GM10847 (cell line): Measurements from ENCODE around the gene MAFB.

Experiments
- POLR2A ChIP-seq: IDR thresholded peaks from 2 replicates; pipeline ENCODE4 v1.6.1; 2011; ENCODE audit not compliant: insufficient read length; ENCODE audit errors: extremely low read depth

MAFB gene

GRCh38 chr20:40689100-40689942, at the start of gene MAFB:
TSS of gene MAFB (minus strand) at chr20:40689236. CDS start at chr20:40688850, 386 bp downstream.
- no peak for TF ChIP-seq POLR2A

- no peak for TF ChIP-seq POLR2A
Measured at GRCh38 chr20:40728996-40729395, 40.0 kb upstream of the MAFB start.

GRCh38 chr20:40728470-40728869, 39.4 kb upstream of the MAFB start:
- TF ChIP-seq POLR2A: no peak

- no peak for TF ChIP-seq POLR2A
Measured at GRCh38 chr20:40727960-40728359, 38.9 kb upstream of the MAFB start.

- TF ChIP-seq POLR2A: no peak
Measured at GRCh38 chr20:40726776-40727175, 37.7 kb upstream of the MAFB start.

- no peak for TF ChIP-seq POLR2A
Measured at GRCh38 chr20:40724566-40724965, 35.5 kb upstream of the MAFB start.

GRCh38 chr20:40720826-40721225, 31.8 kb upstream of the MAFB start:
- no peak for TF ChIP-seq POLR2A

GRCh38 chr20:40720099-40720498, 31.1 kb upstream of the MAFB start:
- TF ChIP-seq POLR2A: no peak

GRCh38 chr20:40718982-40719729, 30.1 kb upstream of the MAFB start:
- no peak for TF ChIP-seq POLR2A

GRCh38 chr20:40718214-40718977, 29.4 kb upstream of the MAFB start:
- TF ChIP-seq POLR2A: no peak

- TF ChIP-seq POLR2A: no peak
Measured at GRCh38 chr20:40717343-40717865, 28.4 kb upstream of the MAFB start.

GRCh38 chr20:40715491-40715890, 26.5 kb upstream of the MAFB start:
- TF ChIP-seq POLR2A: no peak

GRCh38 chr20:40714916-40715315, 25.9 kb upstream of the MAFB start:
- no peak for TF ChIP-seq POLR2A

- no peak for TF ChIP-seq POLR2A
Measured at GRCh38 chr20:40714109-40714508, 25.1 kb upstream of the MAFB start.

- no peak for TF ChIP-seq POLR2A
Measured at GRCh38 chr20:40713508-40713907, 24.5 kb upstream of the MAFB start.
